SK-N-SH treated with all-trans-retinoic acid at 6 μM for 48 hours (cell line): ENCODE data around the gene SEC23A.

ENCODE experiments used
- ESRRG ChIP-seq: fragments of 250-450 bp; sonication (Bioruptor Pico); IDR thresholded peaks from 2 replicates; pipeline ENCODE4 v1.6.1; 2021; ENCODE audit warnings: mild to moderate bottlenecking
- PATZ1 ChIP-seq: fragments of 250-450 bp; sonication (Bioruptor Pico); IDR thresholded peaks from 2 replicates; pipeline ENCODE4 v1.8.0; 2020; ENCODE audit warnings: mild to moderate bottlenecking, moderate library complexity, borderline replicate concordance
- SNAI2 ChIP-seq: fragments of 250-450 bp; sonication (Bioruptor Pico); IDR thresholded peaks from 2 replicates; pipeline ENCODE4 v1.5.0; 2020; ENCODE audit warnings: mild to moderate bottlenecking, moderate library complexity
- TOX ChIP-seq: fragments of 250-450 bp; sonication (Bioruptor Pico); IDR thresholded peaks from 2 replicates; pipeline ENCODE4 v1.8.0; 2021; ENCODE audit warnings: mild to moderate bottlenecking, moderate library complexity, borderline replicate concordance
- TSHZ2 ChIP-seq: fragments of 250-450 bp; sonication (Bioruptor Pico); IDR thresholded peaks from 2 replicates; pipeline ENCODE4 v1.5.0; 2020; ENCODE audit warnings: mild to moderate bottlenecking, moderate library complexity
- ZNF8 ChIP-seq: fragments of 450-650 bp; formaldehyde crosslinking; IDR thresholded peaks from 2 replicates; pipeline ENCODE4 v1.5.0; 2020; ENCODE audit warnings: mild to moderate bottlenecking, moderate library complexity

- no peak for TF ChIP-seq TOX
- TF ChIP-seq ESRRG (CRISPR knock-in tag): no peak
- TF ChIP-seq PATZ1 (CRISPR knock-in tag): no peak
- no peak for TF ChIP-seq SNAI2 (CRISPR knock-in tag)
- TF ChIP-seq TSHZ2: no peak
- no peak for TF ChIP-seq ZNF8
Measured at GRCh38 chr14:39060818-39061437, 42.1 kb downstream of the SEC23A start.
